WTC11 (cell line): Measurements from ENCODE around the gene AP3D1.

Source experiments
- CREM ChIP-seq: sonication (generic); formaldehyde crosslinking; IDR thresholded peaks from 2 replicates; pipeline ENCODE4 v1.8.1; 2022; ENCODE audit warnings: mild to moderate bottlenecking, missing genetic modification reagents, moderate library complexity
- CTCF ChIP-seq: fragments of 200-600 bp; IDR thresholded peaks from 2 replicates; pipeline ENCODE4 v1.8.0; 2022; ENCODE audit warnings: antibody characterized with exemption
- HMGA2 ChIP-seq: fragments of 250-450 bp; sonication (Bioruptor Pico); IDR thresholded peaks from 2 replicates; pipeline ENCODE4 v1.4.0; 2021; ENCODE audit warnings: mild to moderate bottlenecking, moderate library complexity
- NR2C2 ChIP-seq: sonication (generic); formaldehyde crosslinking; IDR thresholded peaks from 2 replicates; pipeline ENCODE4 v1.8.0; 2022; ENCODE audit warnings: mild to moderate bottlenecking, missing genetic modification reagents
- RORB ChIP-seq: fragments of 250-450 bp; sonication (Bioruptor Pico); IDR thresholded peaks from 2 replicates; pipeline ENCODE4 v1.9.0; 2021; ENCODE audit warnings: mild to moderate bottlenecking
- STAT6 ChIP-seq: sonication (generic); formaldehyde crosslinking; conservative IDR thresholded peaks from 2 replicates; pipeline ENCODE4 v1.8.1; 2023; ENCODE audit warnings: mild to moderate bottlenecking, low read depth, missing genetic modification reagents, moderate library complexity
- USF2 ChIP-seq: sonication (generic); formaldehyde crosslinking; IDR thresholded peaks from 2 replicates; pipeline ENCODE4 v1.8.1; 2023; ENCODE audit warnings: mild to moderate bottlenecking, missing genetic modification reagents, moderate library complexity
- ZBTB21 ChIP-seq: sonication (generic); formaldehyde crosslinking; IDR thresholded peaks from 2 replicates; pipeline ENCODE4 v1.8.1; 2023; ENCODE audit warnings: mild to moderate bottlenecking, missing genetic modification reagents, borderline replicate concordance

GRCh38 chr19:2103045-2103707, 48.2 kb downstream of the AP3D1 start:
- no peak for TF ChIP-seq NR2C2 (CRISPR knock-in tag)
- no peak for TF ChIP-seq STAT6
- no peak for TF ChIP-seq CTCF
- TF ChIP-seq RORB (CRISPR knock-in tag), result no peak
- no peak for TF ChIP-seq HMGA2 (CRISPR knock-in tag)
- no peak for TF ChIP-seq CREM (CRISPR knock-in tag)
- no peak for TF ChIP-seq USF2 (CRISPR knock-in tag)
- no peak for TF ChIP-seq ZBTB21 (CRISPR knock-in tag)
